NCI-H1105 (cell line): Measurements from ENCODE around the gene CCDC152.
A peak's percentile ranks its signal among the peaks of the same experiment; 100 is the strongest.

ENCODE experiments used
- DNase-seq: peaks from one replicate; lab custom pipeline; 2025; lab: John Stamatoyannopoulos, UW

Gene CCDC152

GRCh38 chr5:42781584-42781983 lies 25.0 kb downstream of the CCDC152 start:
- no peak for DNase-seq

DNA sequence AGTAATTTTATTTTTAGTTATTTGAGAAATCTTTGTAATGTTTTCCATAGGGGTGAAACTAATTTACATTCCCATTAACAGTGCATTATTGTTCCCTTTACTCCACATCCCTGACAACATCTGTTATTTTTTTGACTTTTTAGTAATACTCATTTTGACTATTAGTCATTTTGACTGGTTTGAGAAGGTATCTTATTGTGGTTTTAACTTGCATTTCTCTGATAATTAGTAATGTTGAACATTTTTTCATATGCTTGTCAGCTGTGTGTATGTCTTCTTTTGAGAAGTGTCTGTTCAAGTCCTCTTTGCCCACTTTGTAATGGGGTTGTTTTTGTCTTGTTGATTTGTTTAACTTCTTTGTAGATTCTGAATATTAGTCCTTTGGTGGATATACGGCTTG lies 27.5 kb downstream of the CCDC152 start:
- no peak for DNase-seq

DNA sequence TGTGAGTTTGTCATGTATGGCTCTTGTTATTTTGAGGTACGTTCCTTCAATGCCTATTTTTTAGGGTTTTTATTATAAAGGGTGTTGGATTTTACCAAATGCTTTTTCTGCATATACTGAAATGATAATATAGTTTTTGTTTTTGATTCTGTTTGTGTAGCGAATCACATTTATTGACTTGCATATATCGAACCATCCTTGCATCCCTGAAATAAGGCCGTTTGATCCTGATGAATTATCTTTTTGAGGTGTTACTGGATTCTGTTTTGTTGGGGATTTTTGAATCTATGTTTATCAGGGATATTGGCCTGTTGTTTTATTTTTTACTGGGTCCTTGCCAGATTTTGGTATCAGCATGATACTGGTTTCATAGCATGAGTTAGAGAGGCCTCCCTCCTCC lies 29.1 kb downstream of the CCDC152 start:
- DNase-seq, result no peak

DNA sequence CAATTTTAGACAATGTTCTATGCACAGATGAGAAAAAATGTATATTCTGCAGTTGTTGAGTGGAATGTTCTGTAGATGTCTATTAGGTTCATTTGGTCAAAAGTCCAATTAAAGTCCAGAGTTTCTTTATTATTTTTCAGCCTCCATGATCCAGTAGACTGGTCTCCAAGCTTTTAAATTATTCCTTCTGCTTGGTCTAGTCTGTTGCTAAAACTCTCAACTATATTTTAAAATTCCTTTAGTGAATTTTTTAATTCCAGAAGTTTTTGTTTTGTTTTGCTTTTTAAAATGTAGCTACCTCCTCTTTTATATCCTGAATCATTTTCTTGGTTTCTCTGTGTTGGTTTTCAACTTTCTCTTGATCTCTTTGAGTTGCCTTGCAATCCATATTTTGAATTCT lies 30.5 kb downstream of the CCDC152 start:
- no peak for DNase-seq

- no peak for DNase-seq
These were observed 31.2 kb downstream of the CCDC152 start for GRCh38 chr5:42787845-42788244.

DNA sequence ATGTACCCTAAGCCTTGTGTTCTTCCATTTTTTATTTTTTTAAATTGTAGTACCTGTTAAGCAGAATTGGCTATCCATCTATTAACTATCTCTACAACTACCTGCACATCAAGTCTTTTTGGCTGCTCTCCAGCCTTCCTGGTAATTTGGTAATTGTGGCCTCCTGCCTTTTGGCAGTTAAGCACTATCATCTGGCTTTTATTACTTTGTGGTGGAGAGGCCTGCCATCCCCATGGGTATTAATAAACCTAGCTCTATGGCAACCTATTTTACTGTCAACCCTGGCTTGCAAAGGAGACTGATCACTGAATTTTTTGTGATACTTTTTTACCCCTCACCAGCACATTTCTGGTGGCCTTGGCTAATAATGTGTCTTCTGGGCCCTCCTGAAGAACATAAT lies 34.5 kb downstream of the CCDC152 start:
- DNase-seq, result peak; percentile 60

DNA sequence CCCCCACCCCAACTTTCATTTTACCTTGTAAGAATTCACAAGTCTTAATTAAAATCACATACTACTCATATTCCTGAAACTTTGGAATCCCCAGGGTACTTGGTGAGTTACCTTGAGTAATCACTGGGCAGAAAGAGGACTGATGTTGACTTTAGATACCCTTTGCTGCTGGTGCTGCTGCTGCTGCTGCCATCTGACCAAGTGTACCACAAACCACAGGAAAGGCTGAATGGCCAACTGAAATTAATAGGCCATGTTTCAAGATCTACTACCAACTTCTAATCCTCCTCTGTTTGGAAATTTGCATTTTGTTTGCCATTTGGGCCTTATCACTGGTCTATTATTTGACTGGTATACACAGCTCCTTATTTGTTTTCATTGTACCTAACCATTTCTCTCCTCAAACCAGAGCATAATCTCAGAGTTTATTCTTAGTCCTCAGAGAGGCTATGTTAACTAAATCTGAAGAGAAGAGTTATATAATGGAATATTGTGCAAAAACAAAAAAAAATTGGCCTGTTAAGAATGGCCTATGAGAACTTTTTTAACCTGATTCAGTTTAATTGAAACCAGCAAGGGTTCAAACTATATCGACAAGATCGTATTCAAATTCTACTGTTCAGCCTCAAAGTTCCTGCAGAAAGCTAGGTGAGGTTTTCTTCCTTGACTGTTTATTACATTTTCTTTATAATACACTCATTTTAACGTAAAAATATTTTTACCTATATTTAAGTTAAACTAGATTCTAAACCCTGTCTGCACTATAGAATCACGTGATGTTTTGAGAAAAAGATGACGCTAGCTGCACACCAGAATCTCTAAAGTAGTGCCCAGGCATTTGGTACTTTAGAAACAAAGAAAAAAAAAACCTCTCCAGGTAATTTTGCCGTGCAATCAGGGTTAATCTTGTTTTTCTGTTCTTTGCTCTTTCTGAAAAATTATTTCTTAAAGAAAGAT lies 41.9 kb downstream of the CCDC152 start:
- DNase-seq, result no peak

DNA sequence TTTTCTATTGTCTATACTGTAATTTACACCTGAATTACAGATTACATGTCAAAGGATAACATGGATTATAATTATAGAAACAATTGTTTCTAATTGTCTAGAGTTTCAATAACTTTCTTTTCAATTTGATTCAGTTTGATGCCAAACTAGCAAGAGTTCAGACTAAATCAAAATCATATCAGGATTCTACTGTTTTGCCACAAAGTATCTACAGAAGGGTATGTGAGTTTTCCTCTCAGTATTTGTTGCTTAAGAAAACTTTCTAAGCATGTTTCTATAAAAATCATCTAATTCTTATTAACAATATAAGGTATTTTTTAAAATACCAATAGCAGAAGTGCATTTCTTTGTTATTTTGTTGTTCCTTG lies 42.6 kb downstream of the CCDC152 start:
- no peak for DNase-seq

GRCh38 chr5:42799668-42800114 lies 43.1 kb downstream of the CCDC152 start:
- DNase-seq, result no peak

DNA sequence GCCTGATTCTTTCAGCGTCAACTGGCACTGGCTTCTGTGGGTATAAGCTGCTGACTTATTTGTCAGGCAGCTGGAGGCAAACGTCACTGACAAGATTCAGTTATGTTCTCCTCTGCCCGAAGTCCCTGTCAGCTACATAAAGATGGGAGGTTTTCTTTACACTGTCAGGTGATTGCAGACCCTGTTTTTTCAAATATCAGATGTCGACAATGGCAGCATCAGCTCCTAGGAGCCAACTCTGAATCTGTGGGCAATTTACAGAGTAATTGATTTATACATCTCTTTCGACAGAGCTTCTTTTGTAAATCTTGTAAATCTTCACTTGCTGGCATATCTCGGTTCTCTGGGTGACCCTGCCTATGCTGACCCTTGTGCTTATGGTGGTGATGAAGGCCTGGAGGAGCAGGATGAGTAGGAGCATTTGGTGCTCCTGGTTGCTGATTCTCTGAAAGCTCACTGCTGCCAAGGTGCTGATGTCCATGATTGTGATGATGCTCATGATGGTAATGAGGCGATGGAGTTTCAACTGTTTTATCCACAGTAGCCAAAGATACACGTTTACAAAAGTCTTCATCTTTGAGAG lies 44.2 kb downstream of the CCDC152 start:
- no peak for DNase-seq

GRCh38 chr5:42801516-42802166 lies 45.0 kb downstream of the CCDC152 start:
- DNase-seq, result no peak

DNA sequence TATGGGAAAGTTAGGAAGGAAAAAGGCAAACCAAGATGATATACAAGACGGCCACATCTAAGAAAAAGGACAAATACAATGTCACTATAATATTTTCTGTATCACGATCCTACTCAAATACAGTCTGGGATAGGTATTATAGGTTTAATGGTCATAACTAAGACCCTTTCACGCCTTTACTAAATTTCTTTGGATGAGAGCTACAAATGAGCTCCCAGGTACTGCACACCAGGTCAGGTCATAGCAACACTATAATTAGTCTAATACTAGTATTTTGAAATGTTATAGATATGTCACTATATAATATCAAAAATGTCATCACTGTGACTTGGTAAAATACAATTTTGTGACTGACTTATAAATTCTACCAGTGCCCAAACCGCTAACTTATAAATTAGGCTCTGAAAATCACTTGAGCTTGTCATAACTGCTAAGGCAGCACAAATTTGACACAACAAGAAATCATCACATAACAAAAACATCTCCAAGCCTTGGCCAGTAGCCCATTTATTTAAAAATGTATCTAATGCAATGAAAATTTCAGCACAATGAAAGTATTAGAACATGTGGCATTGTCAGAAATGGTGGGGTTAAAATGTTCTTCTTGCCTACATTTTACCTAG lies 48.2 kb downstream of the CCDC152 start:
- no peak for DNase-seq

- no peak for DNase-seq
These were observed 49.5 kb downstream of the CCDC152 start for GRCh38 chr5:42806004-42806700.

- DNase-seq, result no peak
These were observed 50.2 kb downstream of the CCDC152 start for GRCh38 chr5:42806701-42807262.

GRCh38 chr5:42807722-42808447 lies 51.3 kb downstream of the CCDC152 start:
- DNase-seq, result no peak

DNA sequence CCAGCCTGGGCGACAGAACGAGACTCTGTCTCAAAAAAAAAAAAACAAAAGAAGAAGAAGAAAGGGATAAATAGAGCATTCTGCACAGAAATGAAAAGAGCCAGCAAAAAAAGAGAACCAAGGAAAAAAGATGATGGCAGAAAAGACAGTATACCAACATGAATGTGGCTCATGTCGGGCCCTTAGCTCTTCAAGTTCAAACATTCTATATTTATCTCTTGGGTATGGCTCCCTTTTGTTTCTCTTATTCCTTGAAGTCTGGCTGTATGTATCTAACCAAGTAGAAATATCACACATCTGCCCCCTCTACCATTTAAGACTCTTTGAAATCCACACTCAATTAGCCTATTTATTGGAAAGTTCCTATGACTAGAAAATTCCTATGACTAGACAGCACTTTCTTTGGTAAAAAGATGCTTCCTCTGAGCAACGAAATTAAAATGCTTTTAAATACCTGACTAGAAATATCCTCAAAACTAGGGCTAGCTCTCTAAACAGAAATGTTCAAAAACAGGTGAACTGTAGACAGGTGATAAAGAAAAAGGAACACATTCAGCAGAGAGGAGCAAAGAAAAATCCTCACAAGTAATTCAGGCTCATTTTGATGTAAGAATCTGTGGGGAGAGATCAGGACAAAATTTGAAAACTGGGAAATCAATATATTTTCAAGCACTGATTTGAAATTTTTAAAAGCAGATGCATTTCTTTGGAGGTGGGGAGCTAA lies 52.4 kb downstream of the CCDC152 start:
- DNase-seq, result no peak

DNA sequence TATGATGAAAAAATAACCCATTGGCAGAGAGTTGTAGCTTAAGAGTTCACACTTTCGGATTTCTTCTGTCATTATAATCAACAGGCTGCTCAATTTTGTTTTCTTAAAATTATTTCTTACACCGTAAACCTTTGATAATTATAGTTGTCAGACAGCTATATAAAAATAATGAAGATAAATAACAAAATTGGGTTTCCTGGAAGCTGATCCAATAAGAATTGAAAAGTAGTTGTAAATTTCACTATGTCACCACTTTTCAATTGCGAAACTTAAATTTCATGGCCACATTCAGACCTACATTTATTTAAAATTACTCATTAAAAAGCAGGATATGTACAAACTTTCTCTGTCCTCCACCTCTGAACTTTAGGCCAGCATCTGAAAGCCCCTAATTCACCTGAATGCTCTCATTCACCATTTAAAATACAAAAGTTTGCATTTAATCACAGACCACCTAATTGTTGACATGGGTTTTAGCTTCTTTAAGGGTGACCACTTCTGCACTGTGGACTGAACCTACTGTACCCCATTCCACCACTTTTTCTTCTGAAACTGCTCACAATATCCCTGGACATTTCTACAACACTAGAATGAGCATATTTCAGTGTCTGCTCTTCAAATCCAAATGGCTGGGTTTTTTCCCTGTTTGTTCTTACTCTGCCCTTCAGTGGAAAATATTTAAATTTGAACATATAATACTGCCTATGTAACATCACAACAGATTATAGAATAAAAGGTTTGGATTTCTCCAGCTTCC lies 54.4 kb downstream of the CCDC152 start:
- no peak for DNase-seq

- peak; percentile 57 for DNase-seq
These were observed 55.2 kb downstream of the CCDC152 start, which contains the start of gene SELENOP for GRCh38 chr5:42811591-42812446. Gene SELENOP, minus strand, starts transcription at chr5:42811892. Its CDS starts 3,539 bp downstream, at chr5:42808353.
